GM19438 (cell line): ENCODE results near the gene AGBL4.

Experiments
- ATAC-seq: cut with Tn5 transposase; IDR thresholded peaks from one replicate; pipeline ENCODE4 v1.9.1; 2021; ENCODE audit warnings: low read depth; ENCODE audit not compliant: unreplicated experiment

Gene AGBL4

GRCh38 chr1:49723662-49724061, 300.1 kb downstream of the AGBL4 start:
- ATAC-seq: no peak

- ATAC-seq: no peak
These were observed 329.4 kb downstream of the AGBL4 start for GRCh38 chr1:49694251-49694827.

GRCh38 chr1:49686107-49686506, 337.6 kb downstream of the AGBL4 start:
- no peak for ATAC-seq

GRCh38 chr1:49677706-49678105, 346.0 kb downstream of the AGBL4 start:
- ATAC-seq: no peak

GRCh38 chr1:49651136-49651535, 372.6 kb downstream of the AGBL4 start:
- no peak for ATAC-seq

GRCh38 chr1:49630156-49630555, 393.6 kb downstream of the AGBL4 start:
- no peak for ATAC-seq

- no peak for ATAC-seq
These were observed 396.0 kb downstream of the AGBL4 start for GRCh38 chr1:49627781-49628180.

GRCh38 chr1:49626472-49626871, 397.3 kb downstream of the AGBL4 start:
- no peak for ATAC-seq

GRCh38 chr1:49622877-49623276, 400.9 kb downstream of the AGBL4 start:
- no peak for ATAC-seq

GRCh38 chr1:49606082-49606481, 417.7 kb downstream of the AGBL4 start:
- no peak for ATAC-seq

GRCh38 chr1:49597436-49597835, 426.3 kb downstream of the AGBL4 start:
- ATAC-seq: no peak

GRCh38 chr1:49576327-49576901, 447.3 kb downstream of the AGBL4 start:
- no peak for ATAC-seq

- ATAC-seq: no peak
These were observed 467.0 kb downstream of the AGBL4 start for GRCh38 chr1:49556676-49557234.

- ATAC-seq: no peak
These were observed 471.7 kb downstream of the AGBL4 start for GRCh38 chr1:49552101-49552500.

GRCh38 chr1:49544615-49545014, 479.1 kb downstream of the AGBL4 start:
- no peak for ATAC-seq

- ATAC-seq: no peak
These were observed 482.5 kb downstream of the AGBL4 start for GRCh38 chr1:49541096-49541752.

GRCh38 chr1:49527606-49528305, 496.0 kb downstream of the AGBL4 start:
- ATAC-seq: no peak

GRCh38 chr1:49526672-49527071, 497.1 kb downstream of the AGBL4 start:
- no peak for ATAC-seq

- ATAC-seq: no peak
These were observed 500.0 kb downstream of the AGBL4 start for GRCh38 chr1:49523764-49524163.

GRCh38 chr1:49466961-49467360, 556.8 kb downstream of the AGBL4 start:
- no peak for ATAC-seq

GRCh38 chr1:49465486-49466185, 558.1 kb downstream of the AGBL4 start:
- no peak for ATAC-seq
